Ishikawa (cell line): ENCODE results near the gene FER.

Experiments used
- CEBPB ChIP-seq: IDR thresholded peaks from 2 replicates; pipeline ENCODE4 v1.6.1; 2012
- EGR1 ChIP-seq: IDR thresholded peaks from 2 replicates; pipeline ENCODE4 v1.6.1; 2012
- EP300 ChIP-seq: IDR thresholded peaks from 2 replicates; pipeline ENCODE4 v1.6.1; 2012; ENCODE audit warnings: borderline replicate concordance
- FOXM1 ChIP-seq: IDR thresholded peaks from 2 replicates; pipeline ENCODE4 v1.6.1; 2012; ENCODE audit warnings: low read depth, borderline replicate concordance
- MAX ChIP-seq: IDR thresholded peaks from 2 replicates; pipeline ENCODE4 v1.6.1; 2012
- NFIC ChIP-seq: IDR thresholded peaks from 2 replicates; pipeline ENCODE4 v1.6.1; 2012
- RAD21 ChIP-seq: IDR thresholded peaks from 2 replicates; pipeline ENCODE4 v1.6.1; 2012; ENCODE audit warnings: low read depth
- REST ChIP-seq: IDR thresholded peaks from 2 replicates; pipeline ENCODE4 v1.6.1; 2012; ENCODE audit warnings: low read depth, mild to moderate bottlenecking
- TCF12 ChIP-seq: IDR thresholded peaks from 2 replicates; pipeline ENCODE4 v1.6.1; 2012; ENCODE audit warnings: low read depth
- TEAD4 ChIP-seq: IDR thresholded peaks from 2 replicates; pipeline ENCODE4 v1.6.1; 2012
- USF1 ChIP-seq: IDR thresholded peaks from 2 replicates; pipeline ENCODE4 v1.6.1; 2012
- YY1 ChIP-seq: IDR thresholded peaks from 2 replicates; pipeline ENCODE4 v1.6.1; 2012; ENCODE audit warnings: low read depth
- ZBTB7A ChIP-seq: IDR thresholded peaks from 2 replicates; pipeline ENCODE4 v1.6.1; 2012; ENCODE audit warnings: low read depth

- no peak for TF ChIP-seq ZBTB7A
- TF ChIP-seq TCF12, result no peak
- TF ChIP-seq RAD21, result no peak
- no peak for TF ChIP-seq MAX
- TF ChIP-seq YY1, result no peak
- no peak for TF ChIP-seq EP300
- no peak for TF ChIP-seq REST
- no peak for TF ChIP-seq NFIC
- TF ChIP-seq FOXM1, result no peak
- TF ChIP-seq CEBPB, result no peak
- no peak for TF ChIP-seq TEAD4
- TF ChIP-seq EGR1, result no peak
- TF ChIP-seq USF1, result no peak
These were observed 25.6 kb downstream of the FER start for GRCh38 chr5:108773330-108773729.
